HG03139 (cell line): ENCODE results near the gene SP3.

Experiments
- ATAC-seq: cut with Tn5 transposase; IDR thresholded peaks from one replicate; pipeline ENCODE4 v1.9.1; 2021; ENCODE audit not compliant: unreplicated experiment

The SP3 gene

DNA sequence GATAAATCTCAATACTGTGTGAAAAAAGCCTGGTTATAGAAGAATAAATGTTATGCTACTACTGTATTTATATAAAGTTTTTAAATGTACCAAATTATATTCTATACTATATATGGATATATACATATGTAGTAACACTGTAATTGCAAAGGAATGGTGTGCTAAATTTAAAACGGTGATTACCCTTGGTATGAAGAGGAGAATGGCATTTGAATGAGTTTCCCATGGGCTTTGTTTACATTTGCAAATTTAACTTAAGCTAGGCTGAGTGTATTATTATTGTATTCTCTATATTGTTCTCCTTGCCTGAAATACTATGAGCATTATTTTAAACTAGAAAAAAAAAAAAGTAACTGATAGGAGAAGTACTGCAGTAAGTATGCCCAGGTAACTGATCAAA is 4.7 kb upstream of the SP3 start:
- no peak for ATAC-seq

DNA sequence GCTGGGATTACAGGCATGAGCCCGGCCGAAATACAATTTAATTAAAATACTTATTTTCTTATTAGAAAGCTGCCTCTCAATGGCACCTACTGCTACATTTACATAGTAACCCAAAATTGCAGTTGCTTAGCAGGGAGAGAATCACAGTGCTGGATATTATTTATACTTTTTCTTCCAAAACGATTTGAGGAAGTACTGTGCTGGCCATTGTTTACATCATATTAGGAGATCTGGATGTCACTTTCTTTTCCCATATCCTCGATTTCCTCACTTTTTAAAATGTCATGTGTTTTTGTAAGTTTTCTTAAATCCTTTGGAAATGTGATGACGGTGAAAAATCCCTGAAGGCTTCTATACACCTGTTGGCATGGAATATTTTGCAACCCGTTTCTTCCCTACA is 3.4 kb upstream of the SP3 start:
- ATAC-seq, result no peak

DNA sequence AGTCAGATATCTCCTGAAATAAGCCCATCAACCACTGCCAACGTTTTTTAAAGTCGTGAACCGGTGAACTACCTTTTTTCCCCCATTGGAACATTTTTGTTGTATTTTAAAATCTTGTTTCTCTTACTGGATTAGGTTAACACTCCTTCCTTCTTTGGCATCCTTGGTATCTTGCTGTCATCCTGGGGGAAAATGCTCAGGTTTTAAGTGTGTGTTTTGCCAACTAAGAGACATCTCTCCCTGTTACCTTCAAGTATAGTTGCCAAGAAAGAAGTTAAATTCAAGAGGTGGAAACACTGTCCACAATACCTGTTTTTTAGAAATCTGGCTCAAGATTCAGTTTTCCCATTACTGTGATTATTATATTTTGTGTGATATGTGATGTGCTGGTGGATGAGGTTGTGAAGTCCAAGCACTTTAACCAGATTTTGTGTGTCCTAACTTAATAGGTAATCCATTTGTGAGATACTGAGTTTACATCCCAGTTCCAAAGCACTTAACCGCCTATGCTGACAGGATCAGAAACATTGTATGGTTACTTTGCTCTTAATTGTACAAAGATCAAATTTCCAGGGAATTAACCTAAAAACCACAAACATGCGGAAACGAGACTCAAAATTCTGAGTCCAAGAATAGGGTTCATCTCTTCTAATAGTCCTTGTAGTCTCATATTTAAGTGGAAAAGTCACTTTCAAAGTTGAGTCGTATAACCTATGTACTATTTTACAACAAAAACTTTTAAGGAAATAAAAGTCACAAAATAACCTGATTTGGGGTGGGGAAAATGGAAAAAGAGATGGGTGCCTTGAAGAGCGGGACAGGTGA is 1.3 kb upstream of the SP3 start:
- ATAC-seq, result no peak

DNA sequence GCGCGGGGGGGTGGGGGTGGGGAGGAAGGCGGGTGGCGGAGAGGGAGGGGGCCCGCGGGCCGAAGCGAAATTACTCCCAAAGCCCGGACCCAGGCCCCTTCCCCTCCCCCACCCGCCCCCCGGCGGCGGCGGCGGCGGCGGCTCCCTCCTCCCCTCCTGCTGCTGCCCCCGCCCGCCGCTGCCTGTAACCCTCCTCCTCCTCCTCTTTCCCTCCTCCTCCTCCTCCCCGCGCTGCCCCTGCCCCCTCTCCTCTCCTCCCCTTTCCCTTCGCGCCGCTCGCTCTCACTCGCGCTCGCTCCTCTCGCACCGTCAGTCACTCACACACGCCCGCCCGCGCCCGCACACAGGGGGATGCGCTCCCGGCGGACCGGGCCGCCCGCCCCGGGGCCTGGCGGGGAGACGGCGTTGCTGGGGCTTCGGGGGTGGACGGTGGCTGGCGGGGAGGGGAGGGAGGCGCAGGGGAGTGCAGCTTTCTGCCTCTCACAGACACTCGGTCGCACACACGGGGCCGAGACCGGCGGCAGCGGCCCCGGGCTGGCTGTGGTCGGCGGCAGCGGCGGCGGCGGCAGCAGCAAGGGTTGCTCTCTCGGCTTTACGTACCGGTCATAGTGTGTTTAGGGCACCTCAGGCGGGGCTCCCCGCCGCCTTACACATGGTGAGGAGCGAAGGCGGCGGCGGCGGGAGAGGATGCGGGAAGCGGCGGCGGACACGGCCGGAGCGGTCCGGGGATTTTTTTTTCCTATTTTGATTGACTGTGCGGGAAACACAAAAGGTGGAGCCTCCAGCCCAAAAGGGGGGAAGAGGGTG is 405 bp downstream of the SP3 start:
- peak; percentile 17 for ATAC-seq

DNA sequence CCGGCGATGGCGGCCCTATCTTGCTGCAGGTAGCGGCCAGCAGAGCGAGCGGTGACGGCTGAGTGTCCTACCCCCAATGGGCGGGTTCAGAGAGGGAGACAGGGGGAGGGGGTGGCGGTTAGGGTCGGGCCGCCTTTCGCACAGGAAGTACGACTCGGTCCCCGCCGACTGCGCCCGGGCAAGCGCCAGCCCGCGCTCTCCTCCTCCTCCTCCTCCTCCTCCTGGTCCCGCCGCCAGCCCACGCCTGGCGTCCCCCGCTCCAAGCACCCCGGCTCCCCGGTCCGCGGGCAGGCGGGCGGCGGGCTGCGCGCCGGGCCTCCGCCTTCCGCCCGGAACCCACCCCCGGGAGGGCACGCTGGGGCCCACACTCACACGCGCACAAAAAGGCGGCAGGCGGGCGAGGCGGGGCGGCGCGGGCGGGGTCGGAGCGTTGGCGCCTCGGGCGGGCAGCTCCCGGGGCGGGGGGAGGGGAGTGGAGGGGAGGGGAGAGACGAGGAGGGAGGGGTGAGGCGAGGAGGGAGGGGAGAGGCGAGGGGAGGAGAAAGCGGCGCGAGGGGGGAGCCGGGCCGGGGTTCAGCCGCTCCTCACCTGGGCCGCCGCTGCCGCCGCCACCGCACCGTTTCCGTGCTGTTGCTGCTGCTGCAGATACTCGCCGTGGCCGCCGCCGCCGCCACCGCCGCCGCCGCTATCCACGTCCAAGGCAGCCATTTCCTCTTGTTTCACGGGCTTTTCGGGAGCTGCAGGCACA is 1.2 kb downstream of the SP3 start:
- ATAC-seq, result peak; percentile 47

DNA sequence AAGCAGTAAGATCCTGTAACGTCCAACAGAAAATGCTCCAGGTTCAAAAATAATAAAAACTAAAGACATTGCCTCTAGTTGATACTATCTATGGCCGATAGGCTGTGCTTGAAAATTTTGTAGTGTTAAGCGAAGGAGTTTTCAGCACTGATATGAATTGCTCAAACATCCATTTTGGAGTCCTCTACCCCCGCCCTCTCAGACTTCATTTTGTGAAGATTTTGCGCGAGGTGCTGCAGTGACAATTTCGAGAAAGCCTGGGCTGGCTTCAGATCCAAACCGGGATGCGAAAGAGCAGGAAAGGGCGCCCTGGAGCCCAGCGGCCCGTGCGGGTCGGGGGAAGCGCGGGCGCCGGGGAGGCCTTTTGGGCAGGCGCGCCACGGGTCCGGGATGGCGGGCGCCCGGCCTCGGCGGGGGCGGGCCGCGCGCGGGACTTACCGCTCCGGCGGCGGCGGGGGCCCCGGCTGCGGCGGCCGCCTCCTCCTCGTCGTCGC is 1.8 kb downstream of the SP3 start:
- ATAC-seq, result peak; percentile 3

DNA sequence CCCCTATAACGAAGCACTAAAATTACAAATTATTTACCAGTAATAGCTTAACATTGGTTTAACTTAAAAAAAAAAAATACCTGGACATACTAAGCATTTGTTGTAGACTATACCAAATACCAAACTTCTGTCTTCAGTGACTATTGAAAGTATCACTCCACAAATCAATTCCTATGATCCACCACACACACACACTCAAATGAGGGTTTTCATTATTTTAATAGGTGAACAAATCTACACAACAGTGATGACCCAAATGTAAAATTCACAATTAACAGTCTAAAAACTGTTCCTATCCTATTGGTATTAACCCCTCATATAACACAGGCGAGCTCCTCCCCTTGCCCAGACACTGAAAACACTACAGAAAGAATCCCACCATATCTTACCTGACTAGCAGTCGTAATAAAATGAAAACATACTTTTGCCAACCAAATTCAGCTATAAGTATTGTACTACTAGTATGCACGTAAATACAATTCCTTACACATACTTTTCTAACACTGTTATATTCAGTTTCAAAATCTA is 2.5 kb downstream of the SP3 start:
- no peak for ATAC-seq

DNA sequence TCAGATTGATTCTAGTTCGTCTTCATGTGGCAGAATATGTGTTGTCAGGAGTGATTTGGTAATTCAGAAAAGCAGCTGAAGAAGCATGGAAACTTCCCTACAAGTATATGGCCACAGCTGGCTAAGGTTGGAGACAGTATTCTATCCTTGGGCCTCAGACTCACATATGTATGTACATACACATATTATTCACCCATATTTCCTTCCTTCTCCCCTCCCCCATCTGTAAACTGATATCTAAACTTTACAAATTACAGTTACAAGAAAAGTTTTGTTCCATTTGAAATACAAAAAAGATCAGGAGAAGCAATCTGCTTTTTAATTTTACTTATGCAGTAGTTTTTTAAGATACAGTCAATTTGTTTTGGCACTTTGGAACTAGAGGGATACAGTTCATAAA is 3.1 kb downstream of the SP3 start:
- no peak for ATAC-seq

DNA sequence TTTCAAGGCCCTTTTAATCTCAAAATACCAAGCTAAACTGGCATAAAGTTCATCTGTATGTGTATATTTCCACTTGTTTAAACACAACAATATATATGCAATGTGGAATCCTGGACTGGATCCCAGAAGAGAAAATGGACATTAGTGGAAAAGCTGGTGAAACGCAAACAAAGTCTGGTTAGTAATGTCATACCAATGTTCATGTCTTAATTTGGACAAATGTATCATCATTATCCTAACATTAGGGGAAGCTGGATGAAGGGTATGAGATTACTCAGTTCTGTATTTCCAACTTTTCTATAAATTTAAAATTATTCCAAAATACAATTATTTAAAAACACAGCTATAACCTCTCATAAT is 3.8 kb downstream of the SP3 start:
- no peak for ATAC-seq

DNA sequence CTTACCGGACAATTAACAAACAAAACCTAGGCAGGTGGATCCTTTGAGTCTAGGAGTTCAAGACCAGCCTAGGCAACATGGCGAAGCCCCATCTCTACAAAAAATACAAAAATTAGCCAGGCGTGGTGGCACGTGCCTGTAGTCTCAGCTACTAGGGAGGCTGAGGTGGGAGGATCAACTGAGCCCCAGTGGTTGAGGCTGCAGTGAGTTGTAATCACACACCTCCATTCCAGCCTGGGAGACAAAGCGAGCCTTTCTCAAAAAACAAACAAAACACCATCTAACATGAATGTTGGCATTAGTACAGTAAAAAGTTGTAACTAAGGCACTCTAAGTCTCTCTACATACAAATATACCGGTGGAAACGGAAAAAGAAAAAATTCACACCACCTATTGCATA is 5.3 kb downstream of the SP3 start:
- ATAC-seq, result no peak

DNA sequence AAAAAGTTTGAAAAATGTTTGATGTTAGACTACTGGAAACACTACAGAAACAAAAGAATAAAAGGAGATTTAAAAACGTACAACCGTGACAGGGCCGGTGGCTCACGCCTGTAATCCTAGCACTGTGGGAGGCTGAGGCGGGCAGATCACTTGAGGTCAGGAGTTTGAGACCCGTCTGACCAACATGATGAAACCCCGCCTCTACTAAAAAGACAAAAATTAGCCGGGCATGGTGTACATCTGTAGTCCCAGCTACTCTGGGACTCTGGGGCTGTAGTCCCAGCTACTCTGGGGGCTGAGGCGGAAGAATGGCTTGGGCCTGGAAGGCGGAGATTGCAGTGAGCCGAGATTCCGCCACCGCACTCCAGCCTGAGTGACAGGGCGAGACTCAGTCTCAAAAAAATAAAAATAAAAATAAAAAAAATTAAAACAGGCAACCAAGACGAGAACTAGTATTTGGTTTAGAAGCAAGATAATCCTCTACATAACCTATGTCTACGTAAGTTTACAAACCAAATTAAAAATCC is 5.8 kb downstream of the SP3 start:
- no peak for ATAC-seq

DNA sequence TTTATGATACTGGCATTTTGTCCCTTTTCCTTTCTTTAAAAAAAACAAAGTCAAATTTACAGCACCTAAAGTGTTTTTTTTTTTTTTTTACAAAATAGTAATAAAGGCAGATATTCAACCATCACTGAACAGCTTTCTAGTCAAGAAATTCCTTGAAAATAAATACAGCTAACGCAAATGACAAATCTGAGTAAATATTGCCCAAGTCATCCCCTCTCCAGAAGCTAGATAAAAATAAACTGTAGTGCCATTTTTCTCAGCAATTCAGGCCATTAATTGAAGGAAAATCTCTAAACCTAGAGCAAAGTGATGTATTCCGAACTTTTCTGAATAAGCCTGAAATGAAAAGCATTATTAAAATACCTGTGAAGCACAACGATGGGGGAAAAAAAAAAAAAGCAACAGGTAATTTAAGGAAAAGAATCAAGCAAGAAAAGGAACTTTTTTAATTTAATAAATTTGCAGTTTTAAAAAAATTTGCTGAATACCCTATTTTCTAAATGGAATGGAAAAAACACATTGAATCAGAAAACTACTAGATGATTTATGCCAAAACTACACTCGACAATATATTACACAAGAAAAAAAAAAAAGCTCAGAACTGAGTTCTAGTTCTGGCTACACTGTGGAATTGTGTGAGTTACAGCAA is 6.9 kb downstream of the SP3 start:
- ATAC-seq, result no peak

DNA sequence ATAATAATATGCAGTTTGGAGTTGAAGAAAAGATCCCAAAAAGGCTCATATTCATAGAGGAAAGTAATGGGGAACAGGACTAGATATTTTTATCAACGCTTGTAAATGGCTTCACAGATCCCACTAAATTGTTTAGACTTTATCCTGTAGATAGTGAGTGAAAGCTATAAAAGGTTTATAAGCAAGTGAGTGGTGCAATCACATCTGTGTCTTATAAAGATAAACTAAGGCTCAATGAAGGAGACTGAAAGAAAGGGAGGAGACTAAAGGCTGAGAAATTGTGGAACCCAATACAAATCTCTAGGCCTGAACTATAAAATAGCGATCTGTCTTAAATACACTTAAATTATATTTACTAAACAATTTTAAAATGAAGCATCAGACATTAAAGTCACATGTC is 7.7 kb downstream of the SP3 start:
- no peak for ATAC-seq

DNA sequence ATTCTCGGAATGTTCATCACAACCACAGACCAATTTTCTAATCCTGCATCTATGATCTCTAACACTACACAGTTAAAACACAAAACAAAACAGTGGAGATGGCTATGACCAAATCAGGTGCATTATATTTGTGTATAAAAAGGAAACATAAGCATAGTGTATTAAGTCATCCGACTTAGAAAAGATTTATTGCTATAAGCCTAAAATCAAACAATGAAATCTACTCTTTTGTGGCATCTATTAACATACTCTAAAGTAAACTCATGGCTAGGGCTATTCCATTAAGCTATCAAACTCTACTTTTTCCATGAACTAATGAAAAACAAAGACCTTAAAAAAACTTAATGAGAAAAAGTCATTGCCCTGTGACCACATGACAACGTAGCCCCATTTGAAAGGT is 8.7 kb downstream of the SP3 start:
- ATAC-seq, result no peak

DNA sequence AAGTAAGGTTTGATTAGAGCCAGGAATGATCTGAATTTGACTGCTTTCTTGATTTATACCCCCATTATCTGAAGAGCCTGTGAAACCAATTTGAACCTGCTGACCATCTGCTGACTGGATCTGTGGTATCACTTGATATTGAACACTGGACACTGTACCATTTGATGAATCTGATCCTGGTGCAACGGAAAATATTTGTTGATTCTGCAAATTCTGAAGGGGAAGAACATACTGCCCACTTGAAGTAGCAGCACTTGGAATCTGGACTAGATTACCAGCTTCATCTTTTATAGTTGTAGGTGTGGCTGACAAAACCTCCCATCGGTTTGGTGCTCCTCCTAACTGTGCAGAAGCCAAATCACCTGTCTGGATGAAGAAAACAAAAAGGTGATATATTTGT is 9.3 kb downstream of the SP3 start:
- no peak for ATAC-seq

DNA sequence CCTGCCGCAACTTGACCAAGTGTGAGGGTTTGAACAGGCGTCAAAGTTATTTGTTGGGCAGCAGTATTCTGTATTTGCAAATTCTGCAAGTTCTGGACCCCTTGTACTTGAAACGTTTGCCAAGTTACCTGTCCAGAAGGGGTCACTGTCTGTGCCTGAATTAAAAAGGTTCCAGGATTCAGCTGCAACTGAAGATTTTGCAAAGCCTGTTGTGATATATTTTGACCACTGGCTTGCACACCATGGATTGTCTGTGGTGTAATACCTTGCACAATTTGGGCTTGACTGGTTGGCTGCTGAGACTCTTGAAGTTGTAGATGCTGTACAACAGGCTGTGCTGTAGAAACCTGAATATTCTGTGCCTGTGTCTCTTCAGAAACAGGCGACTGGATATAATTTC is 10.2 kb downstream of the SP3 start:
- no peak for ATAC-seq

DNA sequence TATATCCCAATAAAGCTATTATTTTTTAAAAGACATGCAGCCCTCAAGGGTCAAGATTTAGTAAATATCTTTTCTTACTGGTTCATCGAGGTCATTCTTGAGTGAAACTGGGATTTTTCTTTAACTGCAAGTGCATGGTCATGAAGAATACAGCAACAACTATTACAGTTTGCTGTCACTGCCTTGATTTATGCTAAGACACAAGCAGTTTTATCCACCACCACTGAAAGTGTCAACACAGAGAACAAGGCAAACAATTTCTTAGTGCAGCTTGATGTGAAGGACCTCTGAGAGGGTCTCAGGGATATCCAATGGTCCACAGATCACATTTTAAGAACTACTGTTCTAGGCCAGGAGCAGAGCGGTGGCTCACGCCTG is 12.1 kb downstream of the SP3 start:
- ATAC-seq, result no peak

DNA sequence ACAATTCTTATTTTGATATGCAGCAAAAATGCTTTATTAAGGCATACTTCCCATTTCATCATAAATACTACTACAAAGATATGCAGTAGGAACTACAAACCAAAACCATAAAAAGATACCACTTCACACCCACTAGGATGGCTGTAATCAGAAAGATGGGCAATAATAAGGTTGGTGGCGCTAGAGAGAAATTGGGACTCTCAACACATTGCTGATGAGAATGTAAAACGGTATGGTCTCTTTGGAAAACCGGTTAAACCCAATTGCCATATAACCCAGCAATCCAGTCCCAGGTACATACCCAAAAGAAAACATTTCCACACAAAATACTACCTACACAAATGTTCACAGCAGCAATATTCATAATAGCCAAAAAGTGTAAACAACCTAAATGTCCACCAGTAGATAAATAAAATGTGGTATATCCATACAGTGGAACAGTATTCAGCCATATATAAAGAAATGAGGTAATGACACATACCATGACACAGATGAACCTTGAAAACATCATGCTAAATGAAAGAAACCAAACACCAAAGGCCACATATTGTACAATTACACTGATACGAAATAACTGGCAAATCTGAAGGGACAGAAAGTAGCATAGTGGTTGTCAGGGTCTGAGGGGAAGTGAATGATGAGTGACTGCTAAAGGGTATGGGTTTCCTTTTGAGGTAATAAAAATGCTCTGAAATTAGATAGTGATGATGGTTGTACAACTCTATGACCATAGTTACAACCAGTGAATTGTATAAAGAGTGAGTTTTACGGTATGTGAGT is 12.7 kb downstream of the SP3 start:
- ATAC-seq, result no peak

DNA sequence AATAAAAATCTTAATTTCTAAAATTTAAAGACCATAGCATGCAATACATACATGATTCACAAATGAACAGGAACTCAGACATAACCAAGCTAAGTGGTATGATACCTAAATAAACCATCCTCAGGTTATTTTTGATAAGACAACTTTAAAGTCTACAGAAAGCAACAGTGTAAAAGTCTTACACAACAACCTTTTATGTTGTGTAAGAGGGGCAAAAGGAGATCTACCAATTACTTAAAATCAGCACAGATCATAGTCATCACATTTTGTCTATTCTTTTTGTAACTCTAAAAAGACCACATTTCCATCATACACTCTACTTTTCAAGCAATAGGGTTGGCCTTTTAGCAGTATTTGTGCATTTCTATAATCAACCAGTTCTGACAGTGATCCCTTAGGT is 16.3 kb downstream of the SP3 start:
- ATAC-seq, result no peak

DNA sequence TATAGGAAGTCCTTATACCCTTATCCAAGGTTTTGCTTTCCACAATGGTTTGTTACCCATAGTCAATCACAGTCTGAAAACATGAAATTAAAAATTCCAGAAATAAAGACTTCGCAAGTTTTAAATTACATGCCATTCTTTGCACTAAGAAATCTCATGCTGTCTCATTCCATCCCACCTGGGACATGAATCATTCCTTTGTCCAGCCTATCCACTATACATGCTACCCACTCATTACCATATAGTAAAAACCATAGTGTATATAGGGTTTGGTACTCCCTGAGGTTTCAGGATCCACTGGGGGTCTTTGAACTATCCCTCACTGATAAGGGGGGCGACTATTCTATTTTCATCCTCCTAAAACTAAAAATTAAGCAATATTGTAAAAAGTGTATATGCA is 17.0 kb downstream of the SP3 start:
- no peak for ATAC-seq
